NK-92 (cell line): ENCODE measurements around the gene AIRE.

Source experiments
- DNase-seq: peaks from one replicate; lab custom pipeline; 2025; ENCODE audit not compliant: unreplicated experiment; lab: John Stamatoyannopoulos, UW

AIRE gene

DNA sequence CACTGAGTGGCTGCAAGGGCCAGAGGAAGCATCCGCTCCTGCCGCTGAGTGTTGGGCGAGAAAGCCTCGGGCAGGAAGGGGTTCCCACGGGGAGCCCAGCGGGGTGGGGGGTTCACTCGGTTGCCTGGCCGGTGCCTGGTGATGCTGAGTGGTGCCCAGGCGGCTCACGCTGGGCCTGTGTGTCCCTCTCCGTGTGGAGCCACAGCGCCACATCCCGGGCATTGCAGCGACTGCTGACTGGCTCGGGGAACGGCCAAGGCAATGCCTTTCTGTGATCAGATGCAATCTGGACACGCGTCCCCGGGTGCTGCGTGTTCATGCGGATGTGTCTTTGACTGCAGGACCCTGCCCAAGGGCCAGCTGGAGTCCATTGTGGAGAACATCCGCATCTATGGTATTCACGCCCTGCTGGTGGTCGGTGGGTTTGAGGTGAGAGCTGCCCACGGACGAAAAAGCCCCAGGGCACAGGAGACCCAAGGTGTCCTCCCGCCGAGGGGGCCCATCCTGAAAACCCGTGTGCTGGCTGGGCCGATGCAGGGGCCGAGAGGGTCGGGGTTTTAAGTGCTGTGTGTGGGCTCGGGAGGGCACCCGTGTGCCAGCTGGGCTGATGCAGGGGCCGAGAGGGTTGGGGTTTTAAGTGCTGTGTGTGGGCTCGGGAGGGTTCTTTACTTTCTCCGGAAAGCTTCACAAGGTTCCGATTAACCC lies 37.1 kb downstream of the AIRE start:
- no peak for DNase-seq

DNA sequence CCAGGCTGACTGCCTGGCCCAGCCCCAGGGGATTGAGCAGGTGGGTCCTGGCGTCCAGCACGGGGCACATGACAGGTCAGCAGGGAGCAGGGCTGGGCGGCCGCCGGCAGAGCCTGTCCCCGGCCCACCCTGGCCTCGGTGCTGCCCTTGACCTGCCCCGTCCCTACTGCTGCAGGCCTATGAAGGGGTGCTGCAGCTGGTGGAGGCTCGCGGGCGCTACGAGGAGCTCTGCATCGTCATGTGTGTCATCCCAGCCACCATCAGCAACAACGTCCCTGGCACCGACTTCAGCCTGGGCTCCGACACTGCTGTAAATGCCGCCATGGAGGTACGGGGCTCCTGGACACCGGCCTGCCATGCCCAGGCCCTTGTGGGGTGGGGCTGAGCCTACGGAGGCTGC lies 37.9 kb downstream of the AIRE start:
- no peak for DNase-seq

DNA sequence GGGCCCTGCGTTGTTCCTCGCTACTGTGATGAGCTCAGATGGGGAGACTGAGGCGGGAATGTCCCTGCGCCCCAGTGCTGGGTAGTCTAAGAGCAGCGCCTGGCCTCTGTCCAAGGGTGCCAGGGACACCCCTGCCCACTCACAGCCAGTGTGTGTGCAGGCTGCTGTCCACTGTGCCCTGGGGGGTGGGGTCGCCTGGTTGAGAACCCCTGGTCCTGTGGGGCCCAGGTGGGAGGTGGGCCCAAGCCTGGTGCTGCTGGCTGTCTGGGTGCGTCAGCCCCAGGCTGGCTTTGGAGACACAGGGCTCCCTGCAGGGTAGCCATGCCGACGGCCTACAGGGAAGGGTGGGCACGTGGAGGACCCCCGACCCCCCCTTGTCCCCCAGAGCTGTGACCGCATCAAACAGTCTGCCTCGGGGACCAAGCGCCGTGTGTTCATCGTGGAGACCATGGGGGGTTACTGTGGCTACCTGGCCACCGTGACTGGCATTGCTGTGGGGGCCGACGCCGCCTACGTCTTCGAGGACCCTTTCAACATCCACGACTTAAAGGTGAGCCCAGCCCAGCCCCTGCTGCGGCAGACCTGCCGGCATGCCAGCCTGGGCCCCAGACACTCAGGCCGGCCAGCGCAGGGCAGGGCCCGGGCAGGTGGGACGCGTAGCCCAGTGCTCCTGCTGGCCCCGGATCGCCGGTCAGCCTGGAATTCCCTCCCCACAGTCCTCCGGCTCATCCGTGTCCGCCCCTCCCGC lies 38.6 kb downstream of the AIRE start:
- DNase-seq, result no peak

DNA sequence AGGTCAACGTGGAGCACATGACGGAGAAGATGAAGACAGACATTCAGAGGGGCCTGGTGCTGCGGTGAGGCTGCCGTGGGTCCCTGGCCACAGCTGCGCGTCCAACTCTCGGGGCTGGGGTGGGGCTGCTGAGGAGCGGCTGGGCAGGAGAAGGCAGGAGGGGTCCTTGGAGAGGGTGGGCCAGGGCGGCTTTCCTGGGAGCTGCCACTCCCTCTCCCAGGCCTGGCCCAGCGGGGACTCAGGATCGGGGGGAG lies 39.1 kb downstream of the AIRE start:
- no peak for DNase-seq

DNA sequence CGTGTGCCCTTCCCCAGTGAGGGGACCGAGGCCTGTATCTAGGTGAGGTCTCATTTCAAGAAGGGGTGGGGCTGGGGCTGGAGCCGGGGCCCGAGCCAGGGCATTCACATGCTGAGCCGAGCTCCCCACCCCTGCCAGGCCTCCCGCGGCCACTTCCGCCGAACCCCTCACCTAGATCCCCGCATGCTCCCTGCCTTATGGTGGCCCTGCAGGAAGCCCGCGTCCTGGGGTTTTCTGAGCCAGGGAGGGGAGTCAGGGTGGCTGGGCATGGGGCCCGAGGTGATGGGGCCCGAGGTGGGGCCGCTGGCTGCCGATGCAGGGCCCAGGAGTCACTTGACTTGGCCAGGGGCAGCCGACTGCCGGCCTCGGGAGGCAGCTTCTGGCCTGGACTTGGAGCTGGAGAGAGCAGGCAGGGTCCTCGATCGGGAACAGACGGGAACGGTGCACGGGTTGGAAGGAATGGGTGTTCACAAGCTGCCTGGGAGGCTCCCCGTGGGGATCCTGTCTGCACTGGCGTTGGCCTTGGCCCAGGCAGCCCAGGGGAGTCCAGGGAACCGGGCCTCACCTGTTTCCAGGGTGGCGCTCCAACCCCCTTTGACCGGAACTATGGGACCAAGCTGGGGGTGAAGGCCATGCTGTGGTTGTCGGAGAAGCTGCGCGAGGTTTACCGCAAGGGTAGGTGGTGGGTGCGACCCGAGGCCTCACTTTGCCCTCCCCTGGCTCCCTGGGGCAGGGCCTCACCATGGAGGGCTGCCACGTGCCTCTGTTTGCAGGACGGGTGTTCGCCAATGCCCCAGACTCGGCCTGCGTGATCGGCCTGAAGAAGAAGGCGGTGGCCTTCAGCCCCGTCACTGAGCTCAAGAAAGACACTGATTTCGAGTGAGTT lies 40.0 kb downstream of the AIRE start:
- DNase-seq, result no peak

DNA sequence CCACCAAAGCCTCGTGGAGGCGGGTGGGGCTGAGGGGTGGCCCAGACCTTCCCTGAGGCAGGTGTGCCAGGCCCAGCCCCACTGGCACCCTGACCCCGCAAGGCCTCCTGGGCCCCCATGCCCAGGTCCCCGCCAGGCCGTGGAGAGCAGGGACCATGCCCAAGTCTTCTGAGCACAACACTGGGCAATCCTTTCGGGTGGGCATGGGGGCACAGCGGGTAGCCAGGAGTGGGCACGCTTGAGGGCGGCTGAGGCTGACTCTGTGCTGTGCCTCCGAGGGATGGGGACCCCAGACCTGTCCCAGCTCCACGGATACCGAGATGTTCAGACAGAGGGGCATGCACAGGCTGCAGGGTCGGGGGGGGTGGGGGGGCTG lies 40.6 kb downstream of the AIRE start:
- no peak for DNase-seq

DNA sequence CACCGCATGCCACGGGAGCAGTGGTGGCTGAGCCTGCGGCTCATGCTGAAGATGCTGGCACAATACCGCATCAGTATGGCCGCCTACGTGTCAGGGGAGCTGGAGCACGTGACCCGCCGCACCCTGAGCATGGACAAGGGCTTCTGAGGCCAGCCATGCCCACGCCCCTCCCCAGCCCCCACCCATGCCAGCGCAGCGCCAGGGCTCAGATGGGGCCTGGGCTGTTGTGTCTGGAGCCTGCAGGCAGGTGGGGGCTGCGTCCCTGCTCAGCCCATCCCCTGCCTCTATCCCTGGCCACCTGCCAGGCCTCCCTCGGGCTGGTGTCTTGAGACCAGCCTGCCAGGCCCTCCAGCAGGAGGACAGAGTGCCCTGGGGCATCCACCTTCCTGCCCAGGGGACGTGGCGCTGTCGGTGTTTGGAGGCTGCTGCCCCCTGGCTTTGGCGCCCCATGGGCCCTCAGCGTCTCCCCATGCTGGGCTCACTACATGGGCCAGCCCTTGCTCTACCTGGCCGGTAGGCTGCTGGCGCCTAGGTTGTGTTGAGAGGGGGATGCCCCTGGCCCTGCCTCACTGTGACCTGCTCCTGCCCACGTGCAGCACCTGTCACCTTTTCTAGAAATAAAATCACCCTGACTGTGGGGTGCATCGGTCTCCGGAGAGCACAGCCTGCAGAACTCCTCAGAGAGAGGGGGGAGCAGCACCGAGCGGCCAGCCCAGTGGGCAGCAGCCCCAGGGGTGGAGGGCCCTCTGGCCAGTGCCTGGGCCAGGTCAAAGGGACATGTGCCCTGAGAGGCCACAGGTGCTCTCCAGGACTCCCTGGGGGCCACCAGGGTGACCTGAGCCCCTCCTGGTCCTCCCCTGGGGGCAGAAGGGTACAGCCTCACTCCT lies 41.3 kb downstream of the AIRE start:
- DNase-seq, result no peak

DNA sequence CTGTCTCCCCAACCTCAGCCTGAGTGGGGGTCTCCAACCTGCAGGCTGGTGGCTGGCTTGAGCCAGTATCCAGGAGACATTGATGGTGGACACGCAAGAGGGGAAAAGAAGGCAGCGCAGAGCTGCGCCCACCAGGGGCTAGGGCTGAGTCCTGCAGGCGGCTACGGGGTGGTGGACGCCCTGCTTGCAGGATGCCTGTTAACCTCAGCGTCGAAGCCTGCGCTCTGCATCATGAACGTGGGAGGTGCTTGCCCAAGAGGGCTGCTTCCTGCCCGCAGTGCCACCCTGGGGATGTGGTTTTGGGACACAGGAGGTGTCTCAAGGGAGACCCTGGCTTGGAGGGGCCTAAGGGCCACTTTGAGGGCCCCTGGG lies 41.9 kb downstream of the AIRE start:
- no peak for DNase-seq

DNA sequence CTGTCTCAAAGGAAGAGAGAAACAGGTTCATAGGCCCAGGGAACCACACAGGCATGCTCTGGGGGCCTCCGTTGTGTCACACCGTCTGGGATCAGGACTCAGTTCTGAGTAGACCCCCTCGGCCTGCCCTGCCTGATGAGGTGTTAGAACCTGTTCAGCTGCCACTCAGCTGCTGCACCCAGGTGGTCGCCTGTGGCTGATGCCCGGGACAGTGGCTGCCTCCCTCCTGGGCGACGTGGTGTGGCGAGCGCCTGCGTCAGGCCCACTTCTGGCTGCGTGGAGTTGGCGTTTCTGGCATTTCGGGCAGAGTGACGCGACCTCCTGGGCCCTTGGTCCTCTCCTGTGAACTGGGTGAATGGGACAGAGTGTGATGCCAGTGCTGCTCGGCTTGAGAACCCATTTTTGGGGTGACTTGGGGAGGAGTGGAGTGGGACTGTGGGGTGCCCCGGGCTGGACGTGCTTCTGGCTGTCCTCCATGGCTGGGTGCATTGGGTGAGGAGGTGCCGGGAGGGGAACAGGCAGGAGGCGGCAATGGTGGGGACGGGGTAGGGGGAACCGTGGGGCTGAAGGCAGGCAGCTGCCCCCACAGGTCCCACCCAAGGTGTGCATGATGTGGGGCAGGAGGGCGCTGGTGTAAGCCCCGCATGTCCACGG lies 42.7 kb downstream of the AIRE start:
- DNase-seq, result no peak

DNA sequence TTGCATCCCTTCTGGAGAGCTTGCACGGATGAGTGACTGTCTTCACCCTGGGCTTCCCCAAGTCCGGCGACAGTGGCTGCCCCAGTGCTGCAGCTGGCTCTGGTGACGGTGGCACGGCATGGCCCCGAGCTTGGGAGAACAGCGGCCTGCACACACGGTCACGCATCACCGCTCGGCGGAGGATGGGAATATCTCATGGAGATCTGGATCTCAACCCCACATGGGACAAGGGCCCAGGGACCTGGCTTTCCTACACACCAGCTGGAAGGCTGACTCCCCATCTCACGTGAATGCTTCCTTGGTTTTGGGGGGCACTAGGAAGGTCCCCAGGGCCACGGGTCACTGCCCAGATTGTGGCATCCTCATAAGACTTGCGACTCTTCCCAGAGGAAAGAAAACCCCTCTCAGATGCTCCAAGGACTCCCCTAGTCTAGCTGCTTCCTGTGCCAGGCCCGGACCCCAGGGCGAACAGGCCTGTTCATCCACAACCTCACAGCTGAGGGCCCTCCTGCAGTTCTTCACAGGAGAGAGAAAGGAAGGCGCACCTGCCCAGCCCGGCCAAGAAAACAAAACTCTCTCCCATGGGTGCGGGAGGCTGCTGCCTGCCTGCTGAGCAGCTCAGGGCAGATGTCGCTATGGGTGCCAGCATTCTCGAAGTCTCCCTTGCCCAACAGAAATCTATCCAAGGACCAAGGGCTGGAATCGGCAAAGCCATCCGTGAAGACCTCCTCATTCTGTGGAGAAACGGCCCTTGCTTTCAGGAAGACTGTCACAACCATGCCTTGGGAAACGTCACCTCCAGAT lies 43.6 kb downstream of the AIRE start:
- DNase-seq, result no peak

DNA sequence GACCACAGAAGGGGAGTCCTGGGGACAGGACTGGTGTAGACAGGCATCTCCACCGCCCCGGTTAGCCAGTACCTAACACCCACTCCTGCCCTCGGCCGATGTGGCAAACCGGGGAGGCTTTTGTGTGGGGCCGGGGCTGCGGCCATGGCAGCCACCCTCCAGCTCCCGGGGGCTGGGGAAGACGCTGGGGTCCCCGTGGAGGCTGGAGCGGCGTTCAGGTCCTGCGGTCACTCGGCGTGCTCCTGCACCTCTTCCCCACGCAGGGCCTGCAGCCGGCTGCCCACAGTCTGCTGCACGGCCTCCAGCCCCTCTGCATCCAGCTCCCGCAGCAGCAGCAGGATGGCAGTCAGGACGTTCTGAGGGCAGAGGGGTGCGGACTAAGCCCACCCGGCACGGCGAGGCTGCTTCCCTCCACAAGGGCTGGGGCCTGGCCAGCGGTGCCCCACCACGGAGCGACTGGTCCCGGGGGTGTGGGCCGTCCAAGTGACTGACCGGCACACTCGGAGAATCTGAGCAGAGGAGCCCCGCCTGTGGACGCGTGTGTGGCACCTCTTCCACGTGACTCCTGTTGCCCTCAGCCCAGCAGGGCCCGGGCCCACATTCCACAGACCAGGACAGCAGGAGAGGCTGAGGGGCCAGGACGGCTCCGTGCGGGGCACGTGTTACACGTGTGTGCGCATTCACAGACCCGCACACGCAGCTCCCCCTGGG lies 44.5 kb downstream of the AIRE start:
- DNase-seq, result no peak

DNA sequence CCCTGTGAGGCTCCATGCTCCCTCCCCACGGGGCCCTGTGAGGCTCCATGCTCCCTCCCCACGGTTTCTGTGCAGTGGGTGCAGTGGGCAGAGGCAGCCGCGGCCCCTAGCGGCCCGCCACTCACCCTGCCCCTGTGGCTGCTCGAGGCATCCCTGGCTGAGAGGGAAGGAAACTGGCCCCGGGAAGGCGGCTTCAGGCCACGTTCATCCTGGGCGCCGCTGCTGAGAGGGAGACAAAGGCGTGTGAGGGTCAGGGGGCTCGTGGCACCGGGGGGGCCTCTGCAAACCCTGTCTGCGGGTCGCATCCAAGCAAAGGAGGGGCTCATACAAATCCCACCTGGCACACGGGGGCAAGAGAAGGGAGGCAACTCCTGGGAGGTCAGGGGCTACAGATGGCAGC lies 45.0 kb downstream of the AIRE start:
- DNase-seq, result no peak

DNA sequence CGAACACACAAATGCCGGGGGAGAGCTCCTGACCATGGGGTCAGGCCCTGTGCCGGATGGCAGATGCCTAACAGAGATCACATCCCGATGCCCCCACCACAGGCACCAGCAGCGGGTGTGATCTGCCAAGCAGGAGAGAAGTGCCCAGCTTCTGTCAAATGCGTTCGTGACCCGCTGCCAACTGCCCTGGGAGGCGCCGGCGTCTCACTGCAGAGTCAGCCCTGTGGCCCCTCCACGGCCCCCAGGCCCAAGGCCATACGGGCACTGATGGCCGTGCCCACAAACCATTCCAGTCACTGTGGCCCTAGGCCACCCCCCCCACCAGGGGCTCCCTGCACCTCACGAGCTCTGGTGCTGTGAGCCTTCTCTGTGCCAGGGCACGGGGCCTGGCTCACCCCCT lies 45.5 kb downstream of the AIRE start:
- no peak for DNase-seq

DNA sequence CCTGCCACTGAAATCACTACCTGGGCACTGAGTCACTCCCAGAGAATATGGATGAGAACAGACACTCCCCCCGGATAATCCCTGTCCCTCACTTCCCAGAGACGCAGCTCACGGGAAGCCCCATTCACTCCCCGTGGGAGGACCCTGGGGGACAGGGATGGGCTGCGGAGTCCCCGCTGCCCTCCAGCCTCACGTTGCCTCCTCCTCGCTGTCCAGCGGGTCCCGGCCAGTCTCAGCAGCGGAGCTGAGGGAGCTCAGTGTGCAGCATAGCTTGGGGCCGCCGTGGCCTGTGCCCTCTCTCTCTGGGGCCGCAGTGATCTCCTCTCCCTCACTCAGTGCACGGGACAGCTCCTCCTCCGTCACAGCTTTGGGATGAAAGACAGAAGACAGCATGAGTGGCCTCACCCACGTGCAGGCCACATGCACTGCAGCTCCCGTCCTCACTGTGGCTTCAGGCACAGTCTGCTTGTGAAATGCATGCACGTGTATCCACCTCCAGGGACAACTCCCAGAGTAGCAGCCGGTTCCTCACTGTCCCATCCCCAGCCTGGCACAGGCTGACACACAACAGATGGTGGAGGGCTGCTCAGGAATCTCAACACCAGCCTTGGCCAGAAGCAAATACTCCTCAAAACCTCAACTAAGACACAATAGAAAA lies 46.1 kb downstream of the AIRE start:
- DNase-seq, result no peak

DNA sequence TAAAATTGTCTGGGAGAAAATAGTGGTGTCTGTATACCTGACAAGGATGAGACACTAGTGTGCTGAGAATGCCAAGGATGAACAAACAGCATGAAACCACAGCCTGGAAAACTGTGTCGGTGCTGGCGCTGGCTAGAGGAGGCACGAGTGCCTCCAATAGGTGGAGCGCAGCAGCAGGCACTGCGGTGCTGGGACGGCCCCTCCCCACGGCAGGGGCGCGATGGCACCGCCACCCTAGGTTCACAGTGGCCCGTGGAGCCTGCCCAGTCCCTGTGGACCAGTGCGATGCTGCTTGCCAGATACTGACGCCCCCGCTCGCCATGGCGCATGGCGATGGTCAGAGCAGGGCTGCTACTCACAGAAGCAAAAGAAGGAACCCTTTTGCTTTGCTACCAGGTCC lies 46.7 kb downstream of the AIRE start:
- no peak for DNase-seq

DNA sequence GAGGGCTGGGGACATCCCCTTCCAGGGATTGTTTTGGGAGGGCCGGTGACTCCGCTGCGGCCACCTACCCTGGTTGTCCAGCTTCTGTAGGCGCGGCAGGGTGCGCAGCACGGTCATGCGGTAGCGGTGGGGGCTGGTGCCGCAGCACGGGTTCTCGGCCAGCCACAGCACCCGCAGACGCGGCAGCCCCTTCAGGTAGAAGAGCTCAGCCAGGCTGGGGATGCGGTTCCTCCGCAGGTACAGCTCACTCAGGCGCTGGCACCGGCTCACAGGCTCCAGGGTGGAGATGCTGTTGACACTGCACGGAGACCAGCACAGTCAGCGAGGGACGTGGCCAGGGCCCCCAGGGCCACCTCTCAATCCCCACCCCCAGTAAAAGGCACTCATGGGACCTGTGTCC lies 47.3 kb downstream of the AIRE start:
- no peak for DNase-seq

DNA sequence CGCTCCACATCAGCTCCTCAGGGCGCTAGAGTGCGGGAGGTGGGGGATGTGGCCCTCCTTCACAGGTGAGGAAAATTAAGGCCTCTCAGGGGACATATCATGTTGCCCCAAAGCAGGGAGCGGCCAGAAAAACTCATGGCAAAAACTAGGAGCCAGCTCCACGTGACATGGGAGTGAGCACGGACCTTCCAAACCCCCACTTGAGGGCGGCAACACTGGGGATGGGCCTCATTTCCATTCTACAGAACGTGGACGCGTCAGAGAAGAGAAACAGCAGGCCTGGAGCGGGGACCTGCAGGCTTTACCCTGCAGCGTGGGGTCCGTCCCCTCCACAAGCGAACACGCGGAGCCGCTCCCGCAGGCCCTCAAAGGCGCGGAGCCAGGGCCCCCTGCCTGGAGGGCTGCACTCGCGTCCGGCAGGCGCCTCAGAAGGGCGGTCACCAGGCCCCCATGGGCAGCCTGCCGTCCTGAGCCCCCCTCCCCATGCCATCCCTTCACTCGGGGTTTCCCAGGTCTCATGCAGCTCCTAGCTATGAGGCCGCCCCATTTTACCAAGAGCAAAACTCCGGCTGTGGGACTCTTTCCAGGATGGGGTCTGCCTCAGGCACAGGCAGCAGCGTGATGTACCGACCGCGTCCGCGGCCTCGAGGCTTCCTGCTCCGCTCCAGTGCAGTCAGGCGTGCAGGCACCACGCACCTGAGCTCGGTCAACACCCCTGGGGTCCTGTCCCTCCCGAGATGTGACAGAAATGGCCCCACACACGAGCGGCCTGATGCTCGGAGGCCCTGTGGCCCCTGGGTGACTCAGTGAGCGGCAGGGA lies 48.0 kb downstream of the AIRE start:
- no peak for DNase-seq
